Measurements from ENCODE around the gene RTN4R.
"Not testable (repeated sequence)": the region's sequence is repeated elsewhere in the genome, so short reads cannot be mapped to it uniquely, and the experiment has no call there.

Gene RTN4R

DNA sequence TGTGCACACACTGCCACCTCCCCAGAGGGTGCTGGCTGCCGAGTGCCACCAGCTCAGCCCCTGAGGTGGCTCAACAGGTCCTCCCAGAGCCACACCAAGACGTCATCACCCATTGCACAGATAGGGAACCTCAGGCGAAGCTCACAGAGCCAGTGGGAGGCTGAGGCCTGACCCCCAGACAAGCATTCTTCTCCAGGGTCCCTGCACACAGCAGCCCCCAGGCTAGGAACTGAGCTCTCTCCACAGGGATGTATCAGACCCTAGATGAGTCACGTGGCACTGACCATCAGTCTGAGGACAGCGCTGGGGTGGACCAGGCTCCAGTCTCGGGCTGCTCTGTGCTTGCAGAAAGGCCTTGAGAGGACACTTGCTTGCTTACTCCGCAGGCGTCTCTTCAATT, 1.6 kb upstream of the RTN4R start:
- DNase-seq: not testable (repeated sequence)

DNA sequence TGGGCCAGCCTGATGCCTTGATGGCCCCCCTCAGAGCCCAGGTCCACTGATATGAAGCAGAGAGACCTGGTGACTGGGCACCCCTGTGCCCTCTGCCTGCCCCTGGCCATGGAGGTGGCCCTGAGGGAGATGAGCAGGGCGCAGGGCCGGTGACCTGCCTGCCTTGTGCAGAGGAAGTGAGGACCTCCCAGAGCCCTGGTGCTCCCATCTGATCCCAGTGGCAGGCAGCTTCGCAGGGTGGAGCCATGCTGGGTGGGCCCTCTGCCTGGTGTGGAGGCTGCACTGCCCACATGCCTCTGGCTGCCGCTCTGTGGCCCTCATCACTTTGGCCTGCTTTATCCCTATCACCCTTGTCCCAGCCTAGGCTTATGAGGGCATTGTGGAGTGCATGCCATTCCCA, 1.1 kb upstream of the RTN4R start:
- not testable (repeated sequence) for DNase-seq

DNA sequence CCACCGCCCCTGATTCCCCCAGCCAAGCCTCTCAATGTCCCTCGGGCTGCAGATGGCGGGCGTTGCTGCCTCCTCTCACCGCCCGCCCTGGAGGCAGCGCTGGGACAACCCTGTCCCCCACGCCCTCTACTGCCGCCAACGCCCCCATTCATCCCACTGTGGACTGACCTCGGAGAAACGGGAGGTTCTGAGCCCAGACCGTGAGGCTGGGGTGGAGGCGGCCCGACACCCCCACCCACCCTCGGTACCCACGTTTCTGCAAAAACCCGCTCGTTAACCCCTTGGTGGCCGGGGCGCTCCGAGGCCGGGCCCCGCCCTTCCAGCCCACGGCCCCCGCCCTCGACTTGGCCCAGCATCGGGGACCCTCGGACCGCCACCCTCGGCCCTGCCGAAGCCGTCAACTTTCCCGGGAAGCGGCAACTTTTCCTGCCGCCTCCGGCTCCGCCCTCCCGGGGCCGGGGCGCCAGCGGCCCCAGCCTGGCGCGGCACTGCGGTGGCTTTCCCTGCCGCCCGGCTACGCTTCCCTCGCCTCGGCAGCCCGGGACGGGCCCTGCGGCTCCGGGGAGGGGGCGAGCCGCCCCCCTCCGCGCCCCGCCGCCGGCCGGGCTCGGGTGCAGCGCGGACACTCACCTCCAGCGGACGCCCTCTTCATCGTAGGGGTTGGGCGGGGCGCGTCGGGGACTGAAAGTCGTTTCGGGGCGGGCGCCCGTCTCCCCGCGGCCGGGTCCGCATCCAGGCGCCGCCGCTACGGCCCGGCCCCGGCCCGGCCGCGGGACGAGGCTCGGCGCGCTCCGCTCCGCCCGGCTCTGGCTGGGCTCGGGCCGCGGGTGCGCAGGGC, 458 bp downstream of the RTN4R start:
- peak; percentile 71 for DNase-seq

- DNase-seq: not testable (repeated sequence)
These were observed 1.3 kb downstream of the RTN4R start for GRCh38 chr22:20266667-20267440.

- DNase-seq: not testable (repeated sequence)
These were observed 2.1 kb downstream of the RTN4R start for GRCh38 chr22:20265772-20266666.

GRCh38 chr22:20264614-20265452, 3.3 kb downstream of the RTN4R start:
- DNase-seq: no peak

GRCh38 chr22:20263404-20264281, 4.5 kb downstream of the RTN4R start:
- not testable (repeated sequence) for DNase-seq

DNA sequence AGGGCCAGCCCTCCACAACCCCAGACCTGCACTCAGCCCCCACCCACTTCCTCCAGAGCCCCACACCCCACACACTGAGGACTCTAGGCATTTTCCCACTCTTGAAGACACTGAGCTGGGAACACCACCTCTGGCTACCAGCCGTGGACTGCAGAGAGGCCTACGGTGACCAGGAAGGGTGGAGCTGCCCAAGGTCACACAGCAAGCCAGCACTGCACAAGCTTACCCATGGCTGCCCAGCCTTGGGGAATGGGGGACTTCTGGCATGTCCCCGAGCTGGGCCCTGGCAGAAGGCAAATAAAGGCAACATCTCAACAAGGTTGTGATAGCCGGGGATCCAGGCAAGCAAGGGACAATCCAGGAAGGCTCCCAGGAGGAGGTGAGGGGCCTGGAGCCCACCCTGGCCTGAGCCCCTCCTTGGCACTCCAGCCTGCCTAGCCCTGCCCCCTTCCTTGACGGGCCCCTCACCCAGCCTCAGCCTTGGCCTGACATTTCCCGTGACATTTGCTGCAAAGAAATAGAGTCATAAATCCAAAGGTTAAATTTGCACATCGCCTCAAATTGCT, 5.5 kb downstream of the RTN4R start:
- DNase-seq: no peak

GRCh38 chr22:20261848-20262581, 6.1 kb downstream of the RTN4R start:
- no peak for DNase-seq

DNA sequence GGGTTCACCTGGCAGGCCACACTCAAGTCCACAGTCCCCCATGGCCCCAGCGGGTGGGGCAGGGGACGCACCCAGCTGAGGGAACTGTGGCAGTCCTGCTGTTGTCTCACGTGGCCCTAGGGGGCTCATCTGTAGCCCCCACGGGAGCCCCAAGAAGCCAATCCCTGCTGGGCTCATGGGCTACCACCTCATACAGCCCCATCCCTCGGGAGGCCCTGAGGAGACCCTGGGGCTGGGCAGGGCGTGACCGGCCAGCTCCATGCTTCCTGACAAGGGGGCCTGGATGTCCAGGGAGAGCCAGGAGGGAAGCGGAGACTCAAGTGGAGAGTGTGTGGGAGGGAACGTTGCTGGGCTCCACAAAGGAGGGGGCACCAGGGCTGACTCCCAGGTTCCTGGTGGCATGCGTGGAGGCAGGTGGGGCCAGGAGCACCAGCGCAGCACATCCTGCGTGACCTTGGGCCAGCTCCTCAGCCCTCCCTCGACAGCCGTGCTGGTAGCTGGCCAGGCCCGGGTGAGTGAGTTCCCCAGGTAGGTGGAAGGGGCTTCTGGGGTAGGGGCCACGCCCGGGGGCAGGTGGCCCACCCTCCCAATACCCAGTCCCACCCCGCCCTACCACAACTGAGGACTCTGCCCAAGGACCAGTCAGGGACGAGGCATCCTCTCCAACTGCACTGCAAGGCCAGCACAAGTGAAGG, 7.9 kb downstream of the RTN4R start:
- DNase-seq: no peak

GRCh38 chr22:20259327-20259688, 8.8 kb downstream of the RTN4R start:
- no peak for DNase-seq

DNA sequence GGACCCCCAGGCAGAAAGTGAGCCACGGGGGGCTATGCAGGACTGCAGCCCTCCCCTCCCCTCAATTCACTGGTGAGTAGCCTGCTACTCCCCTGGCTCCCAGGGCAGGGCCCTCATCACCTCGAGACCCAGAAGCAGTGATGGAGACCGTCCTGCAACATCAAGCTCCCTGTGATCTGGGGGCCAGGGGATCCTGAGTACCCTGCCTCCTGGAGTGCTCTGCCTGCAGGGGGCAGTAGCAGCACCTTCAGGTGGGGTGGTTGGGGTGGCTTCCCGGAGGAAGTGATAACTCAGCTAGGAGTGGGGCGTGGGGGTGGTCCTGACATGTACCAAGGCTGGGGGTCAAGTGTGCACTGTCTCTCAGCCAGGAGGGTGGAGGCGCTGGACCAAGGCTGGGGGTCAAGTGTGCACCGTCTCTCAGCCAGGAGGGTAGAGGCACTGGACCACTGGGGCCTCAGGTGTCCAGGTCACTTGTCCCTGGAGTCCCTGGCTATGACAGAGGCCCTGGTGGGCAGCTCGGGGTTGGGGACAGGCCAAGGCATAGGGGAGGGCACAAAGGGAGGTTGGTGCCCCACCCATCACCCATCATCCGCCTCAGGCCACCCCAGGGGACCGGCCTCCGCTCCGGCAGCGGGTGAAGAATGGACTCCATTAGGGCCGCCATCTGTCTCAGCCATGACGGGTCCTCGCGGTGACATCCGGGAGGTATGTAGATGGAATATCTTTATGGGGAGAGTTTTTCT, 9.4 kb downstream of the RTN4R start:
- DNase-seq: peak; percentile 27

- DNase-seq: no peak
These were observed 10.2 kb downstream of the RTN4R start for GRCh38 chr22:20258021-20258299.

- DNase-seq: no peak
These were observed 10.7 kb downstream of the RTN4R start for GRCh38 chr22:20257212-20258020.

DNA sequence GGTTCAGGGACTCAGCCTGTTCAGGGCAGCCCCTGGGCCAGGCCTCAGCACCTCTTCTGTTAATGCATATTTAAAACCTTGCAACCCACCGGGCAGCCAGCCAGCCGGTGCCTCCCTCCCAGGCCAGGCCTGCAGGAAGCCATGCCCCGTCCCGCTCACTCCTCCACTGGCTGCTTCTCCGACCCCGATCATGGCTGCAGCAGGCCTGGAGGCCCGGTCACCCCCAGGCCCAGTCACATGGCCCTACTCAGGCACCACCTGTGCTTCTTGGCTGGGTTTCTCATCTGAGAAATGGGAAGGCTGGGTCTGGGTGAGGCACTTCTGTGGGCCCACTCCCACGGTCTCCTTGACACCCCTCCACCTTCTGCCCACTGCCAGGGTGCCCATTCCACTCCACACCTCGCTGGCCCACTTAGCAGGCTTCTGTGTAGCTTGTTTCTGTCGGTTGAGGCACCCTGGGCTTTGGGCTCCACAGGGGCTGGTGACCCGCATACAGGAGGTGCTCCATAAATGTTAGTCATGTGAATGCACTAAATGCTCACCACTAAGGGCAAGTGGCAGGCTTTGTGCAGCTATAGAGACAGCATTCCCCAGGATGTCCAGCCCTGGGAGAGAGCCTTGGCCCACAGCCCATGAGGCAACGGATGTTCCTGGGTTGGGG, 11.4 kb downstream of the RTN4R start:
- DNase-seq: no peak

DNA sequence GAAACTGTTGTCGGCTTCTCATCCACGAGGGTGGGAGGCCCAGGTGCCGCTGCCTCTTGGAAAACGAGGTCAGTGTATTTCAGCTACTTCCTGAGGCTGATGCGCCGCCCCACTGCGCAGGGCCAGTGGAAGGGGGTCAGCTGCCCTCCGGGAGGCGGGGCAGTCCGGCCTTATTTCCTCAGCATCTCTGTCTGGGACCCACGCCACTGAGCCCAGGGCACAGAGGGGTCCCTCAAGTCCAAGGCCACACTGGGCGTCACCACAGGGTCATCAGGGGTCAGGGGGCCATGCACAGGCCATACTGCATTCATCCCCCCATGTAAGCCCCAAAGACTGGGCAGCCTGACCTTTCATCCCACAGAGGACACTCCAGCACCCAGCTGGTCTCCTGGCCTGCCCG, 12.1 kb downstream of the RTN4R start:
- no peak for DNase-seq
